WTC11 (cell line): ENCODE data around the gene STARD9. TPM values are rescaled to one million over a fixed set of nuclear protein-coding genes. Genes with fewer than 3 reads are reported as not detected.
A peak's percentile ranks its signal among the peaks of the same experiment; 100 is the strongest.

Experiments used
- ATAC-seq: fragments of 200-7000 bp; cut with Tn5 transposase; 2 replicates; pipeline ENCODE4 v1.10.0; 2021; ENCODE audit warnings: mild to moderate bottlenecking, moderate library complexity
- CTCF ChIA-PET: fragments of 300-600 bp; sonication (Branson Sonifier 250); formaldehyde crosslinking; loops from one replicate; lab custom pipeline; 2021; ENCODE audit warnings: antibody characterized with exemption; lab: Charles Lee
- POLR2A ChIA-PET: fragments of 350-600 bp; sonication (Branson Sonifier 250); formaldehyde crosslinking; loops from one replicate; lab custom pipeline; 2021; ENCODE audit warnings: antibody characterized with exemption; lab: Charles Lee
- DNase-seq: peaks from one replicate; pipeline ENCODE4 v3.0.0; 2021; ENCODE audit warnings: low spot score
- H3K27ac Mint-ChIP-seq: 2 replicates; pipeline ENCODE4 v1.8.0; 2021; ENCODE audit warnings: mixed read lengths
- H3K27me3 Mint-ChIP-seq: 2 replicates; pipeline ENCODE4 v1.8.0; 2021; ENCODE audit warnings: low read depth, mild to moderate bottlenecking, moderate library complexity, mixed read lengths
- H3K36me3 Mint-ChIP-seq: 2 replicates; pipeline ENCODE4 v1.8.0; 2021; ENCODE audit warnings: mixed read lengths
- H3K4me1 Mint-ChIP-seq: 2 replicates; pipeline ENCODE4 v1.8.0; 2022; ENCODE audit warnings: mixed read lengths
- H3K4me3 Mint-ChIP-seq: 2 replicates; pipeline ENCODE4 v1.8.0; 2021; ENCODE audit warnings: mild to moderate bottlenecking, moderate library complexity, mixed read lengths
- H3K9me3 Mint-ChIP-seq: 2 replicates; pipeline ENCODE4 v1.8.0; 2021; ENCODE audit warnings: mixed read lengths
- CREM ChIP-seq: sonication (generic); formaldehyde crosslinking; IDR thresholded peaks from 2 replicates; pipeline ENCODE4 v1.8.1; 2022; ENCODE audit warnings: mild to moderate bottlenecking, missing genetic modification reagents, moderate library complexity
- CTCF ChIP-seq: fragments of 200-600 bp; IDR thresholded peaks from 2 replicates; pipeline ENCODE4 v1.8.0; 2022; ENCODE audit warnings: antibody characterized with exemption
- EMX1 ChIP-seq: fragments of 250-450 bp; sonication (Bioruptor Pico); IDR thresholded peaks from 2 replicates; pipeline ENCODE4 v1.8.0; 2021; ENCODE audit warnings: mild to moderate bottlenecking
- ESRRA ChIP-seq: sonication (generic); formaldehyde crosslinking; IDR thresholded peaks from 2 replicates; pipeline ENCODE4 v1.8.1; 2022; ENCODE audit warnings: mild to moderate bottlenecking, missing genetic modification reagents, borderline replicate concordance
- HMGXB4 ChIP-seq: sonication (generic); formaldehyde crosslinking; IDR thresholded peaks from 2 replicates; pipeline ENCODE4 v1.8.1; 2023; ENCODE audit warnings: mild to moderate bottlenecking, moderate library complexity, missing genetic modification reagents
- IRF2 ChIP-seq: sonication (generic); formaldehyde crosslinking; IDR thresholded peaks from 2 replicates; pipeline ENCODE4 v1.8.0; 2022; ENCODE audit warnings: low read depth, missing genetic modification reagents, borderline replicate concordance
- MAX ChIP-seq: sonication (generic); formaldehyde crosslinking; IDR thresholded peaks from 2 replicates; pipeline ENCODE4 v1.8.0; 2022; ENCODE audit warnings: mild to moderate bottlenecking, missing genetic modification reagents
- NFATC4 ChIP-seq: fragments of 250-450 bp; sonication (Bioruptor Pico); IDR thresholded peaks from 2 replicates; pipeline ENCODE4 v1.9.0; 2021; ENCODE audit warnings: mild to moderate bottlenecking
- OVOL2 ChIP-seq: fragments of 250-450 bp; sonication (Bioruptor Pico); IDR thresholded peaks from 2 replicates; pipeline ENCODE4 v1.9.0; 2021; ENCODE audit warnings: mild to moderate bottlenecking, borderline replicate concordance
- USF2 ChIP-seq: sonication (generic); formaldehyde crosslinking; IDR thresholded peaks from 2 replicates; pipeline ENCODE4 v1.8.1; 2023; ENCODE audit warnings: mild to moderate bottlenecking, missing genetic modification reagents, moderate library complexity
- ZNF317 ChIP-seq: sonication (generic); formaldehyde crosslinking; IDR thresholded peaks from 2 replicates; pipeline ENCODE4 v1.8.1; 2023; ENCODE audit warnings: low read depth, mild to moderate bottlenecking, moderate library complexity, missing genetic modification reagents, borderline replicate concordance
- total RNA-seq: library from RNA; stranded (reverse); gene quantifications from 3 replicates; pipeline ENCODE4 v1.2.3, GENCODE V29; 2021
- TF ChIP-seq, protein P1 (sequence below): sonication (generic); formaldehyde crosslinking; IDR thresholded peaks from 2 replicates; pipeline ENCODE4 v1.8.1; 2022; ENCODE audit warnings: mild to moderate bottlenecking, moderate library complexity, missing genetic modification reagents
- TF ChIP-seq, protein P2 (sequence below): sonication (generic); formaldehyde crosslinking; IDR thresholded peaks from 2 replicates; pipeline ENCODE4 v1.8.1; 2023; ENCODE audit warnings: mild to moderate bottlenecking, missing genetic modification reagents
- TF ChIP-seq, protein P3 (sequence below): fragments of 250-450 bp; sonication (Bioruptor Pico); IDR thresholded peaks from 2 replicates; pipeline ENCODE4 v1.9.0; 2021; ENCODE audit warnings: mild to moderate bottlenecking

The STARD9 gene
- total RNA-seq, 1 experiment from 2014 or later = 5.7 TPM

GRCh38 chr15:42578984-42579537, 3.7 kb downstream of the STARD9 start:
- ATAC-seq (no peak), DNase-seq (no peak)
- TF ChIP-seq NFATC4 (no peak), ZNF317 (CRISPR knock-in tag) (no peak), HMGXB4 (CRISPR knock-in tag) (no peak)
- TF ChIP-seq, protein P1, sequence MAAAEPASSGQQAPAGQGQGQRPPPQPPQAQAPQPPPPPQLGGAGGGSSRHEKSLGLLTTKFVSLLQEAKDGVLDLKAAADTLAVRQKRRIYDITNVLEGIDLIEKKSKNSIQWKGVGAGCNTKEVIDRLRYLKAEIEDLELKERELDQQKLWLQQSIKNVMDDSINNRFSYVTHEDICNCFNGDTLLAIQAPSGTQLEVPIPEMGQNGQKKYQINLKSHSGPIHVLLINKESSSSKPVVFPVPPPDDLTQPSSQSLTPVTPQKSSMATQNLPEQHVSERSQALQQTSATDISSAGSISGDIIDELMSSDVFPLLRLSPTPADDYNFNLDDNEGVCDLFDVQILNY = no peak
- H3K27ac Mint-ChIP-seq = no peak overlapping the region
- no peaks in the 10 kb centered on the region for H3K36me3 Mint-ChIP-seq
- H3K4me1 Mint-ChIP-seq = peaks cover 35% of the 10 kb centered on the region
- ChIA-PET CTCF (no interaction called here), POLR2A (no interaction called here)
- H3K9me3 Mint-ChIP-seq = no peaks in the 10 kb centered on the region
- H3K4me3 Mint-ChIP-seq = no peak overlapping the region
- peaks cover 85% of the 10 kb centered on the region for H3K27me3 Mint-ChIP-seq

DNA sequence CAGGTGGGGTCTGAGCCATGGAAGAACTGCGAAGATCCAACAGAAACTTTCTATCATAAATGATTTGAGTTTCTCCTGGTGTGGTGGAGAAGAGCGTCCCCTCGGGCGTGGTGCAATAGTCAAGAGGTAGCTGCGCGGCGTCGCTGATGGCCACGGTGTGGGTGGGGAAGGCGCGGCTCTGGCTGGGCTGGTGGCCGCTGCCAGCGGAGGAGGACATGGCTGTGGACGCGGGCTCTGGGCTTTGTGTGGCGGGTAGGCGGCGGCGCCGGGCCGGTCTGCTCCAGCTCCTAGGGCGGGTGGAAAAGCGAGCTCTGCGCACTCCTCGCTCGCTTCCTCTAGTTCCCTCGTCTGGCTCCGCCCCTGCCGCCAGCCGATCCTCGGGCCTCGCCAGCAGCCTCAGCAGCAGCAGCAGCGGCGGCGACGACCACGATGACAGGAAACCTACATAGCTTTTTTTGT, 5.9 kb downstream of the STARD9 start:
- CTCF ChIA-PET = interaction anchor here (2.0 to 2.1 kb wide), 2 partner anchors 10 to 38 kb away, joined by 10 to 28 read pairs; no protein-coding TSS in a partner anchor
- Mint-ChIP-seq H3K36me3 (no peaks in the 10 kb centered on the region), H3K9me3 (no peaks in the 10 kb centered on the region), H3K4me3 (peak overlapping the region; percentile 72), H3K4me1 (peaks cover 37% of the 10 kb centered on the region), H3K27ac (peak overlapping the region; percentile 16), H3K27me3 (peaks cover 71% of the 10 kb centered on the region)
- DNase-seq (peak; percentile 89), ATAC-seq (peak; percentile 97)
- POLR2A ChIA-PET = interaction anchor here (0.6 to 1.0 kb wide), 3 partner anchors 10 to 85 kb away, joined by 3 read pairs; no protein-coding TSS in a partner anchor
- TF ChIP-seq CREM (CRISPR knock-in tag) = 0 out of 2 replicates have a peak, but pooled peaks have one; percentile 36
- no peak for TF ChIP-seq ESRRA (CRISPR knock-in tag)
- TF ChIP-seq, protein P2, sequence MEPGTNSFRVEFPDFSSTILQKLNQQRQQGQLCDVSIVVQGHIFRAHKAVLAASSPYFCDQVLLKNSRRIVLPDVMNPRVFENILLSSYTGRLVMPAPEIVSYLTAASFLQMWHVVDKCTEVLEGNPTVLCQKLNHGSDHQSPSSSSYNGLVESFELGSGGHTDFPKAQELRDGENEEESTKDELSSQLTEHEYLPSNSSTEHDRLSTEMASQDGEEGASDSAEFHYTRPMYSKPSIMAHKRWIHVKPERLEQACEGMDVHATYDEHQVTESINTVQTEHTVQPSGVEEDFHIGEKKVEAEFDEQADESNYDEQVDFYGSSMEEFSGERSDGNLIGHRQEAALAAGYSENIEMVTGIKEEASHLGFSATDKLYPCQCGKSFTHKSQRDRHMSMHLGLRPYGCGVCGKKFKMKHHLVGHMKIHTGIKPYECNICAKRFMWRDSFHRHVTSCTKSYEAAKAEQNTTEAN (CRISPR knock-in tag) = no peak
- no peak for TF ChIP-seq OVOL2 (CRISPR knock-in tag)
- no peak for TF ChIP-seq EMX1
- no peak for TF ChIP-seq IRF2 (CRISPR knock-in tag)
- TF ChIP-seq HMGXB4 (CRISPR knock-in tag) = 0 out of 2 replicates have a peak, but pooled peaks have one; percentile 33
- TF ChIP-seq CTCF = no peak
- TF ChIP-seq, protein P3, sequence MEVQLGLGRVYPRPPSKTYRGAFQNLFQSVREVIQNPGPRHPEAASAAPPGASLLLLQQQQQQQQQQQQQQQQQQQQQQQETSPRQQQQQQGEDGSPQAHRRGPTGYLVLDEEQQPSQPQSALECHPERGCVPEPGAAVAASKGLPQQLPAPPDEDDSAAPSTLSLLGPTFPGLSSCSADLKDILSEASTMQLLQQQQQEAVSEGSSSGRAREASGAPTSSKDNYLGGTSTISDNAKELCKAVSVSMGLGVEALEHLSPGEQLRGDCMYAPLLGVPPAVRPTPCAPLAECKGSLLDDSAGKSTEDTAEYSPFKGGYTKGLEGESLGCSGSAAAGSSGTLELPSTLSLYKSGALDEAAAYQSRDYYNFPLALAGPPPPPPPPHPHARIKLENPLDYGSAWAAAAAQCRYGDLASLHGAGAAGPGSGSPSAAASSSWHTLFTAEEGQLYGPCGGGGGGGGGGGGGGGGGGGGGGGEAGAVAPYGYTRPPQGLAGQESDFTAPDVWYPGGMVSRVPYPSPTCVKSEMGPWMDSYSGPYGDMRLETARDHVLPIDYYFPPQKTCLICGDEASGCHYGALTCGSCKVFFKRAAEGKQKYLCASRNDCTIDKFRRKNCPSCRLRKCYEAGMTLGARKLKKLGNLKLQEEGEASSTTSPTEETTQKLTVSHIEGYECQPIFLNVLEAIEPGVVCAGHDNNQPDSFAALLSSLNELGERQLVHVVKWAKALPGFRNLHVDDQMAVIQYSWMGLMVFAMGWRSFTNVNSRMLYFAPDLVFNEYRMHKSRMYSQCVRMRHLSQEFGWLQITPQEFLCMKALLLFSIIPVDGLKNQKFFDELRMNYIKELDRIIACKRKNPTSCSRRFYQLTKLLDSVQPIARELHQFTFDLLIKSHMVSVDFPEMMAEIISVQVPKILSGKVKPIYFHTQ (CRISPR knock-in tag) = no peak
- TF ChIP-seq, protein P1 = peak; percentile 57; the same call in 1 of the 2 replicates
- TF ChIP-seq USF2 (CRISPR knock-in tag) = no peak
- peak; percentile 69 for TF ChIP-seq MAX (CRISPR knock-in tag)
